Endothelial cell of umbilical vein (primary cell): ENCODE data around the gene CNIH2.

Source experiments
- CTCF ChIP-seq, 2 donors: IDR thresholded peaks; 1 replicate in 1 of 2; 2 replicates in 1 of 2; pipeline ENCODE4 v1.5.1; 2011; ENCODE audit warnings: low read length in 2 of 2, mild to moderate bottlenecking in 2 of 2, moderate library complexity in 2 of 2, control low read depth in 1 of 2, inconsistent platforms in 1 of 2, low read depth in 1 of 2; ENCODE audit not compliant: insufficient read depth in 1 of 2; ENCODE audit errors: extremely low read depth in 1 of 2
- EZH2 ChIP-seq: IDR thresholded peaks from 2 replicates; pipeline ENCODE4 v1.6.1; 2012; ENCODE audit warnings: borderline replicate concordance, low read depth, mild to moderate bottlenecking, moderate library complexity, low read length, inconsistent platforms; ENCODE audit not compliant: severe bottlenecking
- POLR2AphosphoS5 ChIP-seq: IDR thresholded peaks from 2 replicates; pipeline ENCODE4 v1.6.1; 2012; ENCODE audit warnings: low read depth, mild to moderate bottlenecking, control low read depth, low read length, moderate library complexity; ENCODE audit not compliant: insufficient read depth

- TF ChIP-seq CTCF (IDR thresholded peaks at IDR 0.05; ENCODE audit: extremely low read depth in 1 of 2, insufficient read depth in 1 of 2, low read depth in 1 of 2, low read length in 2 of 2) = no peak
- no peak for TF ChIP-seq POLR2AphosphoS5
- no peak for TF ChIP-seq EZH2
Measured at GRCh38 chr11:66293777-66294625, 16.0 kb downstream of the CNIH2 start.
